ENCODE measurements around the gene VENTX.

GRCh38 chr10:133216776-133217175 lies 20.9 kb upstream of the VENTX start:
- TF ChIP-seq ZFP3 (CRISPR knock-in tag; IDR thresholded peaks at IDR 0.05) = no peak
- TF ChIP-seq CREB5 (CRISPR knock-in tag; IDR thresholded peaks at IDR 0.05; ENCODE audit: low read depth) = no peak
- no peak for TF ChIP-seq RARB (CRISPR knock-in tag; IDR thresholded peaks at IDR 0.05)

Data from SK-N-SH treated with all-trans-retinoic acid at 6 μM for 48 hours (cell line).